A549 treated with AZD2906 at 1 μM for 4 hours (cell line): ENCODE data around the gene FBXW5. TPM values are rescaled to one million over a fixed set of nuclear protein-coding genes. Genes with fewer than 3 reads are reported as not detected.

Experiments used
- total RNA-seq: library from RNA; stranded (reverse); fragments of 200-300 nt; extraction: Qiagen RNA extraction; gene quantifications from 5 replicates; pipeline ENCODE4 v1.2.3, GENCODE V29; 2022

Gene FBXW5, protein sequence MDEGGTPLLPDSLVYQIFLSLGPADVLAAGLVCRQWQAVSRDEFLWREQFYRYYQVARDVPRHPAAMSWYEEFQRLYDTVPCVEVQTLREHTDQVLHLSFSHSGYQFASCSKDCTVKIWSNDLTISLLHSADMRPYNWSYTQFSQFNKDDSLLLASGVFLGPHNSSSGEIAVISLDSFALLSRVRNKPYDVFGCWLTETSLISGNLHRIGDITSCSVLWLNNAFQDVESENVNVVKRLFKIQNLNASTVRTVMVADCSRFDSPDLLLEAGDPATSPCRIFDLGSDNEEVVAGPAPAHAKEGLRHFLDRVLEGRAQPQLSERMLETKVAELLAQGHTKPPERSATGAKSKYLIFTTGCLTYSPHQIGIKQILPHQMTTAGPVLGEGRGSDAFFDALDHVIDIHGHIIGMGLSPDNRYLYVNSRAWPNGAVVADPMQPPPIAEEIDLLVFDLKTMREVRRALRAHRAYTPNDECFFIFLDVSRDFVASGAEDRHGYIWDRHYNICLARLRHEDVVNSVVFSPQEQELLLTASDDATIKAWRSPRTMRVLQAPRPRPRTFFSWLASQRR
- 65.5 to 105 TPM (median 98.0 TPM) in 5 replicates for total RNA-seq

GRCh38 chr9:136944519-136945332, at the start of gene FBXW5, which contains the start of gene C8G:
Gene FBXW5 (minus strand): TSS chr9:136944738. CDS start chr9:136944083, 655 bp downstream.
Gene C8G (plus strand): TSS chr9:136945243. CDS start chr9:136945321, 78 bp downstream.

DNA sequence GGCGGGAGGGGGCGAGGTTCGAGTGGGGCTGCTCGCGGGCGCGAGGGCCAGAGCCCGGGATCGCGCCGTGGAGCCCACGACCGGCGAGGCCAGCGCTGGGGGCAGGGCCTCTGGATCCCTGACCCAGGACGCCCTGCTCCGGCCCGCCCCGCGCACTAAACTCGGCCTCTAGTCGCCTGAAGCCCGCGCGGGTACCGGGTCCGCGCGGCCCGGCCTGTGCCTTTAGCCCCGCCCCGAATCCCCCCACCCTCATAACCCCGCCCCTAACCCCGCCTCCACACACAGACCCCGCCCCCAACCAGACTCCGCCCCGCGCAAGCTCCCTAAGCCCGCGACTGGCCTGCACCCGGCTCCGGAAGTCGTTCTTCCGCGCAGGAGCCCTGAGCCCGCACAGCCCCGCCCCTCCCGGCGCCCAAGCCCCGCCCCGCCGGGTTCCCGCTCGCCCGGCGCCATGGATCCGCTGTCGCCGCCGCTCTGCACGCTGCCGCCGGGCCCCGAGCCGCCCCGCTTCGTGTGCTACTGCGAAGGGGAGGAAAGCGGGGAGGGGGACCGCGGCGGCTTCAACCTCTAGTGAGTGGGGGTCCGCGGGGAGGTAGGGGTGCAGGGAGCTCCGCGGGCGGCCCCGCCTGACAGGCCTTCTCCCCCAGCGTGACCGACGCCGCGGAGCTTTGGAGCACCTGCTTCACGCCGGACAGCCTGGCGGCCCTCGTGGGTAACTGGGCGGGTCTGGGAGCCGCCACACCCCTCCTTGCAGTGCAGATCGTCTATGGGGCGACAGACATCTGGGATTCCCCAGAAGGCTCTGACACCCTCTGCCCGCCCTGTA, 47.7 kb upstream of the FBXW5 start, which contains the start of gene PAXX:
Gene PAXX, plus strand, starts transcription at position 430 of the 826 bp plus-strand sequence. Its CDS starts 22 bp downstream, at position 452.

DNA sequence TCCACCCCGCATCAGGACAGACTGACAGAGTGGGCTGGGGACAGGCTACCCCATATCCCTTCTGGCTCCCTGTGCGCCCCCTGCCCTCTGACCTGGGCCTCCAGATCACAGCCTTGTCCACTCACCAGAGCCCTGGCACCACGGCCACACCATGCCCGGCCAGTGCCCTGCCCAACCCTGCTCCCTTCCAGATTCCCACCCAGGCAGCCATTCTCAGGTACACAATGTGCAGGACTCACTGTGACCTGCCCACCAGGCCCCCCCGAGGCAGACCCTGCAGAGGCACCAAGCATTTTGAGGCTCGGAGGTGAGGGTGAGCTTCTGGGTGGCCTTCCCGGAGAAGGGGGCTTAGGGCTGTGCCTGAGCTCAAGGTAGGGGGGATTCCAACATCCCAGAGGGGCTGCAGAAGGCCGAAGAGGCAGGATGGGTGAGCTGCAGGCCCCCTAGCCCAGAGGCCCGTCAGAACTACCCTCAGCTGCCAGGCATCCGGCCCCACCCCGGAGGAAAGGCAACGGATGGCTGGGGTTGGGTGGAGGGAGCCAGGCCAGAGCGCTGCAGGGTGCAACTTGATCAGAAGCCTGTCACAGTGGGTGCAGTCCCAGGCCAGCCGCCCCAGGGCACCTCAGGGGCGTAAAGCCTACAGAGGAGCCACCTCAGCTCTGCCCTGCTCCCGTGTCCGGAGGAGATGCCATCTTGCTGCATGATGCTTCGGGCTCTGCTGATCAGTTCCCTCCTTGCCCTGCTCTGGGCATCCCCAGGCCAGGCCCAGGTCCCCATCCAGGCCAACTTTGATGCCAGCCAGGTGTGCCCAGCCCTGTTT, 37.9 kb upstream of the FBXW5 start, which contains the start of gene LCNL1:
Gene LCNL1, plus strand, starts transcription at position 762 of the 820 bp plus-strand sequence. CDS start 594 bp downstream, outside the sequence.

GRCh38 chr9:136977223-136977622, 32.7 kb upstream of the FBXW5 start, which contains the start of gene PTGDS:
Gene PTGDS (plus strand): TSS chr9:136977504. CDS start chr9:136977579, 75 bp downstream.

DNA sequence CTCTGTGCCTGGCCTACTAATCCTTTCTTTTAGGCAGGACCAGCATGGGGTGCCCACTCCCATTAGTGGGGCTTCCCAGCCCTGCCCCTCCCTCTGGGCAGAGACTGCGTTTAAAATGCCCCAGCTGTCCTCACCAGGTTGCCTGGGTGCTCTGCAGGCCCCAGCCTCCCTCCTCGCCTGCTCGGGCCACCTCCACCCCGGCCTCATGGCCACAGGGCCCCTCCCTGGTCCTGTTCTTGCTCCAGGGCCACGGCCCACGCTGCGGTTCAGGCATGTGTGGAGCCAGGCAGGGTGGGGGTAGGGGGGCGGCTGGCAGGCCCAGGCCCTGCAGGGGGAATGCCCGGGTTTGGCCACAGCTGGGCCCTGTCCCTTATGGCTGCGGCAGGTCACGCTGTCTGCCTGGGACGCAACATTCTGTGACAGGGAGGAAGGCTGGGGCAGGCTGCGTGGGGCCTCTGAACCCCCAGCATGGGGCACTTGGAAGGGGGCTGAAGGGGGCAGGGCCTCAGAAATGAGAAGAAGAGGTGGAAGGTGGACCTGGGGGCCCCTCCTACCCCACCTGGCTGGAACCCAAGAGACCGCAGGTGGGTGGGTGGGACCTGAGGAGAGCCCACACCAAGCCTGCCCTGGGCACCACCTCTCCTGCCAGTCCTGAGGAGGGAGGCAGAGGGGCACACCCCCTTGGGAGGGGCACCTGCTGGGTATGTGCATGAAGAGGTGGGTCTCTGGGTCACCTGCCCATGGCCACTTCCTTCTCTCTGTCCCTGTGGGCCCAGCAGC, 7.2 kb upstream of the FBXW5 start, which contains the start of gene LCN12:
Gene LCN12, plus strand, starts transcription at position 733 of the 780 bp plus-strand sequence. CDS start 55 bp downstream, outside the sequence.

Other genes starting within 250 kb of the FBXW5 start
- gene DIPK1B, start 232.2 kb downstream of the FBXW5 start, total RNA-seq: 6.1 to 9.8 TPM (median 9.3 TPM) in 5 replicates
- 0.03 to 0.14 TPM in 2 of 5 replicates, not detected in the others for gene LCN10, start 201.8 kb downstream of the FBXW5 start, total RNA-seq
- gene LCN6, start 196.2 kb downstream of the FBXW5 start, total RNA-seq: not detected in 5 replicates
- not detected in 5 replicates for gene LCN8, start 186.5 kb downstream of the FBXW5 start, total RNA-seq
- gene LCN15, start 180.2 kb downstream of the FBXW5 start, total RNA-seq: 0.05 to 0.09 TPM (median 0.09 TPM) in 3 of 5 replicates, not detected in the others
- 64.4 to 82.3 TPM (median 79.7 TPM) in 5 replicates for gene TMEM141, start 153.4 kb downstream of the FBXW5 start, total RNA-seq
- 0.19 to 0.38 TPM (median 0.28 TPM) in 5 replicates for gene CCDC183, start 148.4 kb downstream of the FBXW5 start, total RNA-seq
- 63.0 to 83.9 TPM (median 80.3 TPM) in 5 replicates for gene RABL6, start 136.8 kb downstream of the FBXW5 start, total RNA-seq
- 3.7 to 4.5 TPM (median 4.1 TPM) in 5 replicates for gene AJM1, start 102.3 kb downstream of the FBXW5 start, total RNA-seq
- 250 to 343 TPM (median 299 TPM) in 5 replicates for gene PHPT1, start 95.3 kb downstream of the FBXW5 start, total RNA-seq
- 1.5 to 4.6 TPM (median 3.8 TPM) in 5 replicates for gene MAMDC4, start 92.4 kb downstream of the FBXW5 start, total RNA-seq
- 415 to 505 TPM (median 466 TPM) in 5 replicates for gene EDF1, start 78.4 kb downstream of the FBXW5 start, total RNA-seq
- gene TRAF2, start 58.2 kb downstream of the FBXW5 start, total RNA-seq: 37.2 to 59.4 TPM (median 50.2 TPM) in 5 replicates
- gene C8G, start 505 bp upstream of the FBXW5 start, total RNA-seq: 0.87 to 1.4 TPM (median 1.3 TPM) in 5 replicates
- 0.58 to 2.4 TPM (median 1.5 TPM) in 5 replicates for gene LCN12, start 7.5 kb upstream of the FBXW5 start, total RNA-seq
- gene PTGDS, start 32.8 kb upstream of the FBXW5 start, total RNA-seq: 0.47 to 1.4 TPM (median 0.62 TPM) in 5 replicates
- gene LCNL1, start 38.3 kb upstream of the FBXW5 start, total RNA-seq: 0.07 to 0.24 TPM (median 0.18 TPM) in 5 replicates
- gene PAXX, start 47.7 kb upstream of the FBXW5 start, total RNA-seq: 42.6 to 85.1 TPM (median 74.1 TPM) in 5 replicates
- 3.2 to 7.2 TPM (median 5.6 TPM) in 5 replicates for gene CLIC3, start 51.8 kb upstream of the FBXW5 start, total RNA-seq
- 19.1 to 28.9 TPM (median 24.6 TPM) in 5 replicates for gene ABCA2, start 83.5 kb upstream of the FBXW5 start, total RNA-seq
- 0.06 to 0.07 TPM (median 0.06 TPM) in 4 of 5 replicates, not detected in the other for gene FUT7, start 87.3 kb upstream of the FBXW5 start, total RNA-seq
- 37.5 to 92.6 TPM (median 80.3 TPM) in 5 replicates for gene NPDC1, start 101.4 kb upstream of the FBXW5 start, total RNA-seq
- gene ENTPD2, start 109.3 kb upstream of the FBXW5 start, total RNA-seq: 2.9 to 6.2 TPM (median 5.7 TPM) in 5 replicates
- 14.8 to 26.1 TPM (median 23.7 TPM) in 5 replicates for gene SAPCD2, start 125.8 kb upstream of the FBXW5 start, total RNA-seq
- 8.9 to 14.8 TPM (median 10.9 TPM) in 5 replicates for gene UAP1L1, start 132.8 kb upstream of the FBXW5 start, total RNA-seq
- 44.5 to 54.0 TPM (median 52.2 TPM) in 5 replicates for gene MAN1B1, start 142.2 kb upstream of the FBXW5 start, total RNA-seq
- gene DPP7, start 170.0 kb upstream of the FBXW5 start, total RNA-seq: 66.9 to 123 TPM (median 112 TPM) in 5 replicates
- 0.11 to 0.91 TPM (median 0.63 TPM) in 5 replicates for gene GRIN1, start 194.4 kb upstream of the FBXW5 start, total RNA-seq
- 0.39 to 1.9 TPM (median 1.2 TPM) in 5 replicates for gene LRRC26, start 225.3 kb upstream of the FBXW5 start, total RNA-seq
- not detected in 5 replicates for gene TMEM210, start 227.3 kb upstream of the FBXW5 start, total RNA-seq
- 21.8 to 36.5 TPM (median 33.4 TPM) in 5 replicates for gene ANAPC2, start 243.8 kb upstream of the FBXW5 start, total RNA-seq
- gene SSNA1, start 243.9 kb upstream of the FBXW5 start, total RNA-seq: 98.0 to 157 TPM (median 144 TPM) in 5 replicates